ENCODE measurements around the gene CRKL. TPM values are rescaled to one million over a fixed set of nuclear protein-coding genes. Genes with fewer than 3 reads are reported as not detected.

The CRKL gene
- total and polyA plus RNA-seq, 2 of the 4 experiments (the other 2 are of a cell fraction), result 20.6 to 35.5 TPM

DNA sequence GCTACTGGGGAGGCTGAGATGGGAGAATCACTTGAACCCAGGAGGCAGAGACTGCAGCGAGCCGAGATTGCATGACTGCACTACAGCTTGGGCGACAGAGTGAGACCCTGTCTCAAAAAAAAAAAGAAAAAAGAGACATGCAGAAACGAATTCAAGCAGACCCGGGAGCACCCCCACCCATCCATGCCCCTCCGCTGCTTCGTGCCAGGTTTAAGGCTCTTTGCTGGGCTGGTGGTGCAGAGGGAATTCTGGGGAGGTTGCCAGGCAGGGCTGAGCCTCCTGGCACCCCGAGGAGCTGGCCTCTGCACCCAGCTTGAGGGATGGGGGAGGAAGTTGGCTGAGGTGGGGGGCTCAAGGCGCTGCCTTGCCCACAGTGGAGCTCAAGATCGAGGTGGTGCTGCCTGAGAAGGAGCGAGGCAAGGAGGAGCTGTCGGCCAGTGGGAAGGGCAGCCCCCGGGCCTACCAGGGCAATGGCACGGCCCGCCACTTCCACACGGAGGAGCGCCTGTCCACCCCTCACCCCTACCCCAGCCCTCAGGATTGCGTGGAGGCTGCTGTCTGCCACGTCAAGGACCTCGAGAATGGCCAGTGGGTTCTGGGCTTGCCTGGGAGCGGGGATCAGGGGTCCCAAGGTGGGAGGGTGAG, 55.8 kb downstream of the CRKL start:
- no peak overlapping the region for H4K8ac ChIP-seq (ENCODE audit: low read depth in 2 of 2, low read length in 2 of 2)
- ATAC-seq (ENCODE audit: low read depth), result no peak
- H3K23ac ChIP-seq (ENCODE audit: low read depth, low read length), result no peak overlapping the region
- no peak overlapping the region for H2AFZ ChIP-seq (replicated peaks; ENCODE audit: low read length, poor library complexity)
- H2AK5ac ChIP-seq (ENCODE audit: low read depth, low read length), result no peak overlapping the region
- H4K91ac ChIP-seq (ENCODE audit: insufficient read depth, low read depth, low read length), result no peak overlapping the region
- no TSS peak for BruUV-seq (replicated peaks)
- H3K4me3 ChIP-seq (ENCODE audit: insufficient read depth, low read depth, low read length), result no peak overlapping the region
- ChIA-PET CTCF (no interaction called here), POLR2A (ENCODE audit: unreplicated experiment) (interaction anchor here (1.0 kb wide), 1 partner anchor 9 kb away, joined by 6 read pairs; the partner anchor contains the start of gene LZTR1)
- TF ChIP-seq BHLHE40 (IDR thresholded peaks at IDR 0.05; ENCODE audit: low read depth, low read length) (no peak), RCOR1 (IDR thresholded peaks at IDR 0.05; ENCODE audit: insufficient replicate concordance, low read length) (no peak), NFE2L2 (IDR thresholded peaks at IDR 0.05; ENCODE audit: low read depth, low read length) (no peak), MAFK (IDR thresholded peaks at IDR 0.05; ENCODE audit: low read depth, low read length) (no peak), FOS (IDR thresholded peaks at IDR 0.05; ENCODE audit: low read depth, low read length) (no peak), POLR2A (IDR thresholded peaks at IDR 0.05; ENCODE audit: low read depth, low read length) (no peak), MXI1 (IDR thresholded peaks at IDR 0.05; ENCODE audit: borderline replicate concordance, low read depth, low read length) (no peak), CHD1 (IDR thresholded peaks at IDR 0.05; ENCODE audit: low read depth, low read length) (no peak), RFX5 (IDR thresholded peaks at IDR 0.05; ENCODE audit: low read depth, low read length) (no peak), SMC3 (IDR thresholded peaks at IDR 0.05; ENCODE audit: low read depth, low read length) (no peak), MAZ (IDR thresholded peaks at IDR 0.05; ENCODE audit: borderline replicate concordance, low read depth, low read length) (no peak)
- TF ChIP-seq, protein P1, sequence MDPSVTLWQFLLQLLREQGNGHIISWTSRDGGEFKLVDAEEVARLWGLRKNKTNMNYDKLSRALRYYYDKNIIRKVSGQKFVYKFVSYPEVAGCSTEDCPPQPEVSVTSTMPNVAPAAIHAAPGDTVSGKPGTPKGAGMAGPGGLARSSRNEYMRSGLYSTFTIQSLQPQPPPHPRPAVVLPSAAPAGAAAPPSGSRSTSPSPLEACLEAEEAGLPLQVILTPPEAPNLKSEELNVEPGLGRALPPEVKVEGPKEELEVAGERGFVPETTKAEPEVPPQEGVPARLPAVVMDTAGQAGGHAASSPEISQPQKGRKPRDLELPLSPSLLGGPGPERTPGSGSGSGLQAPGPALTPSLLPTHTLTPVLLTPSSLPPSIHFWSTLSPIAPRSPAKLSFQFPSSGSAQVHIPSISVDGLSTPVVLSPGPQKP (IDR thresholded peaks at IDR 0.05; ENCODE audit: borderline replicate concordance, low read depth, low read length), result no peak
- TF ChIP-seq, protein P2, sequence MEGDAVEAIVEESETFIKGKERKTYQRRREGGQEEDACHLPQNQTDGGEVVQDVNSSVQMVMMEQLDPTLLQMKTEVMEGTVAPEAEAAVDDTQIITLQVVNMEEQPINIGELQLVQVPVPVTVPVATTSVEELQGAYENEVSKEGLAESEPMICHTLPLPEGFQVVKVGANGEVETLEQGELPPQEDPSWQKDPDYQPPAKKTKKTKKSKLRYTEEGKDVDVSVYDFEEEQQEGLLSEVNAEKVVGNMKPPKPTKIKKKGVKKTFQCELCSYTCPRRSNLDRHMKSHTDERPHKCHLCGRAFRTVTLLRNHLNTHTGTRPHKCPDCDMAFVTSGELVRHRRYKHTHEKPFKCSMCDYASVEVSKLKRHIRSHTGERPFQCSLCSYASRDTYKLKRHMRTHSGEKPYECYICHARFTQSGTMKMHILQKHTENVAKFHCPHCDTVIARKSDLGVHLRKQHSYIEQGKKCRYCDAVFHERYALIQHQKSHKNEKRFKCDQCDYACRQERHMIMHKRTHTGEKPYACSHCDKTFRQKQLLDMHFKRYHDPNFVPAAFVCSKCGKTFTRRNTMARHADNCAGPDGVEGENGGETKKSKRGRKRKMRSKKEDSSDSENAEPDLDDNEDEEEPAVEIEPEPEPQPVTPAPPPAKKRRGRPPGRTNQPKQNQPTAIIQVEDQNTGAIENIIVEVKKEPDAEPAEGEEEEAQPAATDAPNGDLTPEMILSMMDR (conservative IDR thresholded peaks at IDR 0.05; ENCODE audit: low read depth, low read length), result no peak
- TF ChIP-seq, protein P3, sequence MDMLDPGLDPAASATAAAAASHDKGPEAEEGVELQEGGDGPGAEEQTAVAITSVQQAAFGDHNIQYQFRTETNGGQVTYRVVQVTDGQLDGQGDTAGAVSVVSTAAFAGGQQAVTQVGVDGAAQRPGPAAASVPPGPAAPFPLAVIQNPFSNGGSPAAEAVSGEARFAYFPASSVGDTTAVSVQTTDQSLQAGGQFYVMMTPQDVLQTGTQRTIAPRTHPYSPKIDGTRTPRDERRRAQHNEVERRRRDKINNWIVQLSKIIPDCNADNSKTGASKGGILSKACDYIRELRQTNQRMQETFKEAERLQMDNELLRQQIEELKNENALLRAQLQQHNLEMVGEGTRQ (IDR thresholded peaks at IDR 0.05; ENCODE audit: low read depth, low read length), result no peak
- no peaks in the 10 kb centered on the region for H3K36me3 ChIP-seq (ENCODE audit: control insufficient read depth, insufficient read depth, low read length)
- DNase-seq, result no peak
- H2BK15ac ChIP-seq (ENCODE audit: low read depth, low read length), result no peak overlapping the region
- no peaks in the 10 kb centered on the region for H4K20me1 ChIP-seq (ENCODE audit: insufficient read depth, low read length)
- H2AK9ac ChIP-seq (replicated peaks; ENCODE audit: low read depth, low read length, poor library complexity), result no peak overlapping the region
- no peaks in the 10 kb centered on the region for H3K4me1 ChIP-seq (ENCODE audit: control insufficient read depth, insufficient read depth, low read length)
- no peak overlapping the region for H3K56ac ChIP-seq (ENCODE audit: extremely low read depth, insufficient read depth, low read length)
- no peaks in the 10 kb centered on the region for H3K9me1 ChIP-seq (ENCODE audit: insufficient read depth, low read length)
- no peaks in the 10 kb centered on the region for H3K79me1 ChIP-seq (ENCODE audit: low read depth in 1 of 2, low read length in 2 of 2)
- in situ Hi-C loops (cut with MboI; ENCODE audit: low sequenced_read_pairs) (no loop called here), intact Hi-C loops (cut with micrococcal nuclease) (no loop called here), dilution Hi-C loops (cut with HindIII; ENCODE audit: low sequenced_read_pairs, unreplicated experiment) (no loop called here)
- H4K5ac ChIP-seq (ENCODE audit: low read depth, low read length), result no peak overlapping the region
- H3K27me3 ChIP-seq (ENCODE audit: control insufficient read depth, insufficient read depth, low read length), result peaks cover 2% of the 10 kb centered on the region; the same call in 1 of the 2 replicates
- no peak overlapping the region for H2BK120ac ChIP-seq (ENCODE audit: low read depth, low read length)
- H3K18ac ChIP-seq (ENCODE audit: low read depth, low read length), result no peak overlapping the region
- H2BK20ac ChIP-seq (ENCODE audit: low read depth, low read length), result no peak overlapping the region
- no peak overlapping the region for H3K27ac ChIP-seq (ENCODE audit: insufficient read depth, low read length)
- H3K9ac ChIP-seq (ENCODE audit: low read depth, low read length), result no peak overlapping the region
- WGBS, 2 experiments (ENCODE audit: extremely low coverage in 2 of 2, insufficient read length in 1 of 2), result 33% methylated on average over 1 of the region's 21 CpGs; no CpG with 5 or more reads in 1 of the 2 experiments
- no peak overlapping the region for H2BK5ac ChIP-seq (ENCODE audit: low read depth, low read length, poor library complexity, severe bottlenecking)
- H3K4ac ChIP-seq (ENCODE audit: low read depth, low read length), result no peak overlapping the region
- H3K4me2 ChIP-seq (ENCODE audit: low read depth, low read length), result no peak overlapping the region
- H3K9me3 ChIP-seq (ENCODE audit: control insufficient read depth, insufficient read depth, low read length), result no peaks in the 10 kb centered on the region
- no peak overlapping the region for H3K14ac ChIP-seq (replicated peaks; ENCODE audit: low read depth, low read length)

Data from IMR-90 (cell line).